ENCODE measurements around the gene FBXO38.

DNA sequence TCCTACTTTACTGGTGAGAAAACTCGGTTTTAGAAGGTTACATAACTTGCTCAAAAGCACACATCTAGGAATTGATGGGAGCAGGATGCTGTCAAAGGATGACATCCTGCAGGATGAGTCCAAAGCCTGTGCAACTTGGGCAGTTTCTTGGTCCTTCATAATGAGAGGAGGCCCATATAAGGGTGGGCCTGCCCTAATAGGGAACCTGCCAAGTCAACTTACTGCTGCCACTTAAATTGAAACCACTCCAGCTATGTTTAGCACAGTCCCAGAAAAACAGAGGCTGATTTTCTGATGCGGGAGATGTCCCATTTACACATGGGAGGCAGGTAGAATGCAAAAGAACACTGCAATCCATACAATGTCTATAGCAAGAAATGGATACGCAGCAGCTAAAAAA is 61.8 kb downstream of the FBXO38 start:
- TF ChIP-seq, protein P1, sequence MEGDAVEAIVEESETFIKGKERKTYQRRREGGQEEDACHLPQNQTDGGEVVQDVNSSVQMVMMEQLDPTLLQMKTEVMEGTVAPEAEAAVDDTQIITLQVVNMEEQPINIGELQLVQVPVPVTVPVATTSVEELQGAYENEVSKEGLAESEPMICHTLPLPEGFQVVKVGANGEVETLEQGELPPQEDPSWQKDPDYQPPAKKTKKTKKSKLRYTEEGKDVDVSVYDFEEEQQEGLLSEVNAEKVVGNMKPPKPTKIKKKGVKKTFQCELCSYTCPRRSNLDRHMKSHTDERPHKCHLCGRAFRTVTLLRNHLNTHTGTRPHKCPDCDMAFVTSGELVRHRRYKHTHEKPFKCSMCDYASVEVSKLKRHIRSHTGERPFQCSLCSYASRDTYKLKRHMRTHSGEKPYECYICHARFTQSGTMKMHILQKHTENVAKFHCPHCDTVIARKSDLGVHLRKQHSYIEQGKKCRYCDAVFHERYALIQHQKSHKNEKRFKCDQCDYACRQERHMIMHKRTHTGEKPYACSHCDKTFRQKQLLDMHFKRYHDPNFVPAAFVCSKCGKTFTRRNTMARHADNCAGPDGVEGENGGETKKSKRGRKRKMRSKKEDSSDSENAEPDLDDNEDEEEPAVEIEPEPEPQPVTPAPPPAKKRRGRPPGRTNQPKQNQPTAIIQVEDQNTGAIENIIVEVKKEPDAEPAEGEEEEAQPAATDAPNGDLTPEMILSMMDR (conservative IDR thresholded peaks at IDR 0.05; ENCODE audit: low read depth, low read length), result no peak
- TF ChIP-seq RCOR1 (IDR thresholded peaks at IDR 0.05; ENCODE audit: insufficient replicate concordance, low read length) (no peak), POLR2A (IDR thresholded peaks at IDR 0.05; ENCODE audit: low read depth, low read length) (no peak), FOS (IDR thresholded peaks at IDR 0.05; ENCODE audit: low read depth, low read length) (no peak), MXI1 (IDR thresholded peaks at IDR 0.05; ENCODE audit: borderline replicate concordance, low read depth, low read length) (no peak), CEBPB (IDR thresholded peaks at IDR 0.05; ENCODE audit: low read depth, low read length) (no peak)
- TF ChIP-seq, protein P2, sequence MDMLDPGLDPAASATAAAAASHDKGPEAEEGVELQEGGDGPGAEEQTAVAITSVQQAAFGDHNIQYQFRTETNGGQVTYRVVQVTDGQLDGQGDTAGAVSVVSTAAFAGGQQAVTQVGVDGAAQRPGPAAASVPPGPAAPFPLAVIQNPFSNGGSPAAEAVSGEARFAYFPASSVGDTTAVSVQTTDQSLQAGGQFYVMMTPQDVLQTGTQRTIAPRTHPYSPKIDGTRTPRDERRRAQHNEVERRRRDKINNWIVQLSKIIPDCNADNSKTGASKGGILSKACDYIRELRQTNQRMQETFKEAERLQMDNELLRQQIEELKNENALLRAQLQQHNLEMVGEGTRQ (IDR thresholded peaks at IDR 0.05; ENCODE audit: low read depth, low read length), result no peak

All from IMR-90 (cell line).